ENCODE data around the gene POLR2B. TPM values are rescaled to one million over a fixed set of nuclear protein-coding genes. Genes with fewer than 3 reads are reported as not detected.

POLR2B gene
- total RNA-seq (2014; rRNA removed; shearing (Covaris generic)) (106 and 164 TPM in 2 replicates), total RNA-seq (2022) (144 and 148 TPM in 2 replicates), Bru-seq, nascent RNA (percentile 92 among the genes with signal in this experiment), BruChase-seq, experiment 1, labeled RNA remaining after a 6-hour chase (percentile 95 among the genes with signal in this experiment), BruChase-seq, experiment 2, labeled RNA remaining after a 2-hour chase (percentile 95 among the genes with signal in this experiment)
- long read RNA-seq, transcript POLR2B-201 (25 exons, 3,748 nt) = major isoform, 107 of 151 reads
- long read RNA-seq, partial matches to known transcripts = 17 of 151 reads
- long read RNA-seq, other reads (novel, unspliced or antisense) = 24 of 151 reads

DNA sequence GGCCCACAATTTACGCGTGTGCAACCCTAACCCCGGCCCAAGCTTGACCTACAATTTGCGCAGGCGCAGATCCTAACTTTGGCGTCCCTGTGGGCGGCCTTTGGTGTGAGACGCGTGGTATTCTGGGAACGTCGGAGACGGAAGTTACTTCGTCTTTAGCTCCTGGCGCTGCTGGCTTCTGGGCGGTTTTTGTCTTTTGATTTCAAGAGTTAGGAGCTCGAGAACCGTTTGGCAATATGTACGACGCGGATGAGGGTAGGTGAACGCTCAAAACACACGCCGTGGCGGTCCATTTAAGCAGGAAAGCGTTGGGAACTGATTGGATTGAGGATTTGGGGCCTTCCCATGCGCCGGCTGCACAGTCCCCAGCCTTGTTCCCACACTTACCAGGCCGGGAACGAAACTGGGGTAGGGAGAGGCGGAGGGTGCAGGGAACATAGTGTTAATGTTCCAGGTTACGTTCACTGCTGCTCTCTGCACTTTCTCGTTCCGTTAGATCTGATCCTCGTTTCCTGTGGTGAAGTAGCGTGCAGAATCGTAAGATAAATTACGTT, at the start of gene POLR2B:
Gene POLR2B, plus strand, starts transcription at position 147 of the 554 bp plus-strand sequence. Its CDS starts 90 bp downstream, at position 237.
- DNase-seq (ENCODE audit: low spot score) = peak; percentile 98

DNA sequence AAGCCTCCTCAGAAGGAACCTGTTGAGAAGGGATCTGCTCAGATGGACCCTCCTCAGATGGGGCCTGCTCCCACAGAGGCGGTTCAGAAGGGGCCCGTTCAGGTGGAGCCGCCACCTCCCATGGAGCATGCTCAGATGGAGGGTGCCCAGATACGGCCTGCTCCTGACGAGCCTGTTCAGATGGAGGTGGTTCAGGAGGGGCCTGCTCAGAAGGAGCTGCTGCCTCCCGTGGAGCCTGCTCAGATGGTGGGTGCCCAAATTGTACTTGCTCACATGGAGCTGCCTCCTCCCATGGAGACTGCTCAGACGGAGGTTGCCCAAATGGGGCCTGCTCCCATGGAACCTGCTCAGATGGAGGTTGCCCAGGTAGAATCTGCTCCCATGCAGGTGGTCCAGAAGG, 48.1 kb upstream of the POLR2B start:
- H3K4me2 ChIP-seq (ENCODE audit: low read length) = no peak overlapping the region
- no TSS peak for BruUV-seq (replicated peaks)
- intact Hi-C loops (cut with micrococcal nuclease; ENCODE audit: unreplicated experiment) = no loop called here
- peaks cover 6% of the 10 kb centered on the region for H3K4me1 ChIP-seq (ENCODE audit: insufficient read depth, low read length, poor library complexity, severe bottlenecking)
- ChIA-PET CTCF (ENCODE audit: unreplicated experiment) (no interaction called here), POLR2A (no interaction called here)
- H3K79me2 ChIP-seq (ENCODE audit: insufficient read depth, low read depth, low read length) = peaks cover 31% of the 10 kb centered on the region; the same call in 1 of the 2 replicates
- TF ChIP-seq, protein P1, sequence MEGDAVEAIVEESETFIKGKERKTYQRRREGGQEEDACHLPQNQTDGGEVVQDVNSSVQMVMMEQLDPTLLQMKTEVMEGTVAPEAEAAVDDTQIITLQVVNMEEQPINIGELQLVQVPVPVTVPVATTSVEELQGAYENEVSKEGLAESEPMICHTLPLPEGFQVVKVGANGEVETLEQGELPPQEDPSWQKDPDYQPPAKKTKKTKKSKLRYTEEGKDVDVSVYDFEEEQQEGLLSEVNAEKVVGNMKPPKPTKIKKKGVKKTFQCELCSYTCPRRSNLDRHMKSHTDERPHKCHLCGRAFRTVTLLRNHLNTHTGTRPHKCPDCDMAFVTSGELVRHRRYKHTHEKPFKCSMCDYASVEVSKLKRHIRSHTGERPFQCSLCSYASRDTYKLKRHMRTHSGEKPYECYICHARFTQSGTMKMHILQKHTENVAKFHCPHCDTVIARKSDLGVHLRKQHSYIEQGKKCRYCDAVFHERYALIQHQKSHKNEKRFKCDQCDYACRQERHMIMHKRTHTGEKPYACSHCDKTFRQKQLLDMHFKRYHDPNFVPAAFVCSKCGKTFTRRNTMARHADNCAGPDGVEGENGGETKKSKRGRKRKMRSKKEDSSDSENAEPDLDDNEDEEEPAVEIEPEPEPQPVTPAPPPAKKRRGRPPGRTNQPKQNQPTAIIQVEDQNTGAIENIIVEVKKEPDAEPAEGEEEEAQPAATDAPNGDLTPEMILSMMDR (conservative IDR thresholded peaks at IDR 0.05; ENCODE audit: low read length) = no peak
- no peak for TF ChIP-seq EZH2phosphoT487 (IDR thresholded peaks at IDR 0.05; ENCODE audit: borderline replicate concordance, low read depth, low read length)
- H4K20me1 ChIP-seq (ENCODE audit: insufficient read depth, low read length) = peaks cover 13% of the 10 kb centered on the region
- no peaks in the 10 kb centered on the region for H3K9me3 ChIP-seq (ENCODE audit: low read length)
- H3K36me3 ChIP-seq (ENCODE audit: insufficient read depth, low read length) = peaks cover 84% of the 10 kb centered on the region
- H2AFZ ChIP-seq (ENCODE audit: low read length) = no peak overlapping the region
- no peak overlapping the region for H3K4me3 ChIP-seq (ENCODE audit: low read depth, low read length, poor library complexity, severe bottlenecking)
- H3K9me2 ChIP-seq (ENCODE audit: insufficient read depth, low read length) = no peaks in the 10 kb centered on the region
- H3K27ac ChIP-seq (ENCODE audit: low read depth, low read length, poor library complexity, severe bottlenecking) = no peak overlapping the region
- DNase-seq (ENCODE audit: low spot score) = no peak

More for the DNA sequence above, at the start of gene POLR2B:
- Histone ChIP-seq H4K20me1 (ENCODE audit: insufficient read depth, low read length) (peaks cover 42% of the 10 kb centered on the region), H3K36me3 (ENCODE audit: insufficient read depth, low read length) (peaks cover 67% of the 10 kb centered on the region), H3K4me1 (ENCODE audit: insufficient read depth, low read length, poor library complexity, severe bottlenecking) (peaks cover 37% of the 10 kb centered on the region), H3K4me2 (ENCODE audit: low read length) (peak within 1 kb of the TSS; percentile 75), H3K79me2 (ENCODE audit: insufficient read depth, low read depth, low read length) (peaks cover 91% of the 10 kb centered on the region), H3K4me3 (ENCODE audit: low read depth, low read length, poor library complexity, severe bottlenecking) (peak within 1 kb of the TSS; percentile 98), H3K9me3 (ENCODE audit: low read length) (peaks cover 9% of the 10 kb centered on the region; the same call in 1 of the 2 replicates), H3K27ac (ENCODE audit: low read depth, low read length, poor library complexity, severe bottlenecking) (peak within 1 kb of the TSS; percentile 87), H2AFZ (ENCODE audit: low read length) (peak within 1 kb of the TSS; percentile 78; the same call in 1 of the 2 replicates), H3K9me2 (ENCODE audit: insufficient read depth, low read length) (no peaks in the 10 kb centered on the region)
- TF ChIP-seq EZH2phosphoT487 (IDR thresholded peaks at IDR 0.05; ENCODE audit: borderline replicate concordance, low read depth, low read length) = no peak
- TF ChIP-seq, protein P1 (conservative IDR thresholded peaks at IDR 0.05; ENCODE audit: low read length) = no peak
- intact Hi-C loops (cut with micrococcal nuclease; ENCODE audit: unreplicated experiment) = loop anchor here (2.0 to 10.0 kb wide), 4 partner anchors 512 to 934 kb away; partner anchors contain the start of genes AASDH, PAICS, PPAT and SRP72
- ChIA-PET POLR2A (interaction anchor here (0.6 to 8.5 kb wide), 12 partner anchors 11 to 1110 kb away, joined by 3 to 53 read pairs (median 5); partner anchors contain the start of genes AASDH, PAICS, PPAT and REST), CTCF (ENCODE audit: unreplicated experiment) (interaction anchor here (1.0 kb wide), 1 partner anchor 543 kb away, joined by 3 read pairs; the partner anchor contains the start of gene PPAT)
- BruUV-seq (replicated peaks) = TSS peak; percentile 83

All from OCI-LY7 (cell line).